Measurements from ENCODE around the gene INS. TPM values are rescaled to one million over a fixed set of nuclear protein-coding genes. Genes with fewer than 3 reads are reported as not detected.
A peak's percentile ranks its signal among the peaks of the same experiment; 100 is the strongest.

INS gene
- total and polyA plus RNA-seq, 9 donors: not detected

GRCh38 chr11:2137202-2138067 lies 23.6 kb downstream of the INS start:
- DNase-seq: peak; percentile 95
- peak overlapping the region; percentile 79 for H3K27ac ChIP-seq (ENCODE audit: low read length)
- WGBS (ENCODE audit: insufficient coverage): 0% methylated on average over 30 of the region's 50 CpGs
- H3K27me3 ChIP-seq (ENCODE audit: control insufficient read depth, insufficient read depth, low read length): peaks cover 76% of the 10 kb centered on the region
- H3K9me3 ChIP-seq (replicated peaks; ENCODE audit: control insufficient read depth, low read depth, low read length): no peaks in the 10 kb centered on the region
- H3K36me3 ChIP-seq (ENCODE audit: control insufficient read depth, insufficient read depth, low read length): peaks cover 49% of the 10 kb centered on the region
- H3K4me3 ChIP-seq (ENCODE audit: low read length): peak overlapping the region; percentile 60
- peaks cover 40% of the 10 kb centered on the region for H3K4me1 ChIP-seq (ENCODE audit: control insufficient read depth, insufficient read depth, low read length)

GRCh38 chr11:2136952-2137201 lies 24.1 kb downstream of the INS start:
- peaks cover 54% of the 10 kb centered on the region for H3K36me3 ChIP-seq (ENCODE audit: control insufficient read depth, insufficient read depth, low read length)
- H3K4me3 ChIP-seq (ENCODE audit: low read length): peak overlapping the region; percentile 60
- WGBS (ENCODE audit: insufficient coverage): 0% methylated on average over 2 of the region's 8 CpGs
- no peaks in the 10 kb centered on the region for H3K9me3 ChIP-seq (replicated peaks; ENCODE audit: control insufficient read depth, low read depth, low read length)
- peak overlapping the region; percentile 63 for H3K27ac ChIP-seq (ENCODE audit: low read length)
- H3K27me3 ChIP-seq (ENCODE audit: control insufficient read depth, insufficient read depth, low read length): peaks cover 70% of the 10 kb centered on the region
- H3K4me1 ChIP-seq (ENCODE audit: control insufficient read depth, insufficient read depth, low read length): peaks cover 43% of the 10 kb centered on the region
- DNase-seq: no peak

DNA sequence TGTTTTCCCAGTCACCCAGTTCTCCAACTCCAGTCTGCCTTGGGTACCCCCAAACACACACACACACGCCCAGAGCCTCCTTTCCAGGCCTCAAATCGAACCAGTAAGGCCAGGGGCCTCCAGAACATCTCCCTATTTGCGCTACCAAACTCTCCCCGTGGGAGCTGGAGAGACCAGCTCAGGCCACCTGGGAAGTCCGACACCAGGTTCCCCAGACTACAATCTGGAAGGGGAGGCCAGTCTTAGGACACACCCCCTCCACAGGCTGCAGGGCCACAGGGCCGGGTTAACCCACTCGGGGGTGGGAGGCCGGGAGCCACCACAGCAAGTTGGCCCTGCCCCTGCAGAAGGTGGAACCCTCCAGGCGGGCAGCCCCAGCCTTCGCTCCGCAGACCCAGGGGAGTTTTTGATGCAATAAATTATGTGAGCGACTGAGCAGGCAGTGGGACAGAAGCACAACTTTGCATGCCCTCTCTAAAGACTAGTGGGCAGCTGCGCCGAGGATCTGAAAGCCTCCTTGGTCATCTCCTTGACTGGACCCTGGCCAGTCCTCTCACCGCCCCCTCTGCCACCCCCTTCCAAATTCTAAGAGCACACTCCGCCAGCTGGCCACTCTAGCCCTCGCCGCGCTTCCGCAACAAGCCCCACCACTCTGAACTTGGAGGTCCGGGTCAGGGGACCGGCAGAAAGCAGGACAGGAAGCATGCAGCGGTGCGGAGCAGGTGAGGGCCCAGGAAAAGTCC lies 24.6 kb downstream of the INS start:
- Histone ChIP-seq H3K4me3 (ENCODE audit: low read length) (peak overlapping the region; percentile 60), H3K4me1 (ENCODE audit: control insufficient read depth, insufficient read depth, low read length) (peaks cover 43% of the 10 kb centered on the region), H3K9me3 (replicated peaks; ENCODE audit: control insufficient read depth, low read depth, low read length) (no peaks in the 10 kb centered on the region), H3K27ac (ENCODE audit: low read length) (peak overlapping the region; percentile 63), H3K27me3 (ENCODE audit: control insufficient read depth, insufficient read depth, low read length) (peaks cover 66% of the 10 kb centered on the region), H3K36me3 (ENCODE audit: control insufficient read depth, insufficient read depth, low read length) (peaks cover 59% of the 10 kb centered on the region)
- WGBS (ENCODE audit: insufficient coverage): 24% methylated on average over 16 of the region's 24 CpGs
- DNase-seq: no peak

DNA sequence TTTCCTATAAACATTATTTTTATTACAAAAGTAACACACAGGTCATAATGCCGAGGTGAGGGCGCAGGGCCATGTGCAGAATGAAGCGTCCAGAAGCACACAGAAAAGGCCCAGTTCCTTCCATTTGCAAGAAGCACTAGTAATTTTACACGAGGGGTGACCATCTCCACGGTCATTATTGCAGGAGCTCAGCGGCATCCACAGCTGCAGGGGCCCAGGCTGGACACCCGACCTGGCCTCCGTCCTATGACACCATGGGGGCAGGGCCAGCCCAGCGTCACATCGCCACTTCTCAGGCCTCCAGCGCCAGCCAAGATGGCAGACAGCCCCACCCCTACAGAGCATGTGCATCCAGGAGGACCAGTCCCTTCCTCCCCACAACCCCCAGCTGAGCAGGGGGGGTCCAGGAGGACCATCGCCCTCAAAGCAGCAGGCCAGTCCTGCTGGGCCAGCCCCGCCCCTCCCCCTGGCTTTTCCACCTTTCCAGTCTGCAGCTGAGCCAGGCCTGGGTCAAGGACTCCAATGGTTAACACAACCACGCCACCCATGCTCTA lies 25.3 kb downstream of the INS start:
- Histone ChIP-seq H3K27ac (ENCODE audit: low read length) (peak overlapping the region; percentile 63), H3K4me3 (ENCODE audit: low read length) (peak overlapping the region; percentile 60), H3K9me3 (replicated peaks; ENCODE audit: control insufficient read depth, low read depth, low read length) (no peaks in the 10 kb centered on the region), H3K4me1 (ENCODE audit: control insufficient read depth, insufficient read depth, low read length) (peaks cover 41% of the 10 kb centered on the region), H3K36me3 (ENCODE audit: control insufficient read depth, insufficient read depth, low read length) (peaks cover 65% of the 10 kb centered on the region), H3K27me3 (ENCODE audit: control insufficient read depth, insufficient read depth, low read length) (peaks cover 59% of the 10 kb centered on the region)
- WGBS (ENCODE audit: insufficient coverage): 38% methylated on average over 14 of the region's 14 CpGs
- DNase-seq: peak; percentile 69

- H3K27ac ChIP-seq (ENCODE audit: low read length): peak overlapping the region; percentile 56
- peaks cover 54% of the 10 kb centered on the region for H3K27me3 ChIP-seq (ENCODE audit: control insufficient read depth, insufficient read depth, low read length)
- H3K9me3 ChIP-seq (replicated peaks; ENCODE audit: control insufficient read depth, low read depth, low read length): no peaks in the 10 kb centered on the region
- peak; percentile 10 for DNase-seq
- peak overlapping the region; percentile 60 for H3K4me3 ChIP-seq (ENCODE audit: low read length)
- WGBS (ENCODE audit: insufficient coverage): 58% methylated on average over 21 of the region's 26 CpGs
- peaks cover 44% of the 10 kb centered on the region for H3K4me1 ChIP-seq (ENCODE audit: control insufficient read depth, insufficient read depth, low read length)
- H3K36me3 ChIP-seq (ENCODE audit: control insufficient read depth, insufficient read depth, low read length): peaks cover 70% of the 10 kb centered on the region
These were observed 25.9 kb downstream of the INS start for GRCh38 chr11:2135018-2135569.

DNA sequence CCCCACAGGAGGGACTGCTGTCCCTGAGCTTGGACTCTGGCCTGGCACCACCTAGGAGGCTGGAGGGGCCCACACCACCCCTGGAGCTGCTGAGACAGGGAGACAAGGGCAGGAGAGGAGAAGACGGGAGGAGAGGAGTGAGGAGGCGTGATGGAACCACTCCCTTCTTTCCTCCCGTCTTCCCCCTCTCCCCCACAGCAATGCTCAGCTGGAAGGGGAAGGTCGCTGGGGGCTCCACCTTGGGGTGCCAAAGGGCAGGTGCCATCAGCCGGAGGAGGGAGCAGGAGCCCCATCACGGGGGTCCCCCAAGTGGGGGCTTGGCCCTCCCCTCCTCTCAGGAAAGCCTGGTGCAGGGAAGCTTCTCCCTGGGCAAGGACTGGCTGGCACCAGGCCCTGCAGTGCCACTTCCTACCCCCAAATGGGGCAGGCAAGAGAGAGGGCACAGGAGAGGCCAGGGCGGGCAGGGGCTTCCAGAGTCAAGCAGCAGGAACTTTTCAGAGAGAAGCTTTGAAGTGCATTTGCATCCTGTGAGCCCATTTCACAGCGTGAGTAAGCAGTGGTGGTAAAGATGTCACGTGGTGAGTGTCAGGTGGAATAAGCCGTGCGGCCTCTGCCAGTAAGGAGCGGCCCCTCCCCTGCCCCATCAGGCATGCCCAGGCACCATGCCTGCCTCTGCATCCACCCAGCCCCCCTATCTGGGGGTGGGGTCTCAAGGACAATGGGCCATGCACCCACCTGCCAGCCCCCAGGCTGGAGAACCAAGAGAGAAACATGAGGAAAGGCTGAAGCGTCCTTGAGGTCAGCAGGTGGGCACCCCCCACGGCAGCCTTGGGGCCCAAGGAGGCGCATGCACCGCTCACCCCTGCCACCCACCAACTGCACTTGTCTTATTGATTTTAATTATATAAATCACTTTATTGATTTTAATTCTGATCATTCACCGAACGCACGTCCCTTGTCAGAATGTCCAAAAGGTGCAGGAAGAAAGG lies 26.7 kb downstream of the INS start:
- Histone ChIP-seq H3K36me3 (ENCODE audit: control insufficient read depth, insufficient read depth, low read length) (peaks cover 74% of the 10 kb centered on the region), H3K27ac (ENCODE audit: low read length) (peak overlapping the region; percentile 69), H3K9me3 (replicated peaks; ENCODE audit: control insufficient read depth, low read depth, low read length) (no peaks in the 10 kb centered on the region), H3K4me3 (ENCODE audit: low read length) (peak overlapping the region; percentile 60), H3K4me1 (ENCODE audit: control insufficient read depth, insufficient read depth, low read length) (peaks cover 42% of the 10 kb centered on the region), H3K27me3 (ENCODE audit: control insufficient read depth, insufficient read depth, low read length) (peaks cover 48% of the 10 kb centered on the region)
- peak; percentile 23 for DNase-seq
- WGBS (ENCODE audit: insufficient coverage): 62% methylated on average over 4 of the region's 19 CpGs

DNA sequence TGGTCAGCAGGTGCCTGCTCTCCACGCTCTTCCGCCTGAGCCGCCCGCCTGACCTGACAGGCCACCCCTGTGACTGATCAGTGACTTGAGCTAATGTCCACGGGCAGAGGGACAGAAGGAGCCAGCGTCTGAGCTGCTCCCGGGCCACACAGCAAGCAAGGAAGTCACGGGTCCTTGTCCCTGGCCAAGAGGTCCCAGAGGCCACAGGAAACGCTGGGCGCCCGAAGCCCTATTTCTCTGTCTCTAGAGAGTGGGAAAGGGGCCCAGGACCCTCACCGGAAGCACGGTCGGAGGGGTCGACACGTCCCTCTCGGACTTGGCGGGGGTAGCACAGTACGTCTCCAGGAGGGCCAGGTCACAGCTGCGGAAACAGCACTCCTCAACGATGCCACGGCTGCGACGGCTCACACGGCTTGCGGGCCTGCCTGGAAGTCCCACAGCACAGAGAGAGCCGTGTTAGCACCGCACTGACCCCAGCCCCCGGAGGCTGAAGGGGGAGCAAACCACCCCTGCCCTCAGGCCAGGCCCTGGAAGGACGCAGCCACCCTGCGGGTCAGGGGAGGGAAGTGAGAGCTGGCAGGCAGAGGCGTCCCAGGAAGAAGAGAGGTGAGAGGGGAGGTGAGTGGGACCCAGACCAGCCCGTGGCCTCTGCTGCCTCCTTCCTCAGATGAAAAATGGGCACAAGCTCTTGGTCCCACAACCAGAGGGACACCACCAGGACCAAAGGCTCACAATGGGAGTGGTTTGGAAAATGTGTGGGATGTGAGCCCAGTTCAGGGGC lies 27.6 kb downstream of the INS start:
- peak overlapping the region; percentile 69 for H3K27ac ChIP-seq (ENCODE audit: low read length)
- peaks cover 42% of the 10 kb centered on the region for H3K4me1 ChIP-seq (ENCODE audit: control insufficient read depth, insufficient read depth, low read length)
- peak overlapping the region; percentile 60 for H3K4me3 ChIP-seq (ENCODE audit: low read length)
- H3K9me3 ChIP-seq (replicated peaks; ENCODE audit: control insufficient read depth, low read depth, low read length): no peaks in the 10 kb centered on the region
- 22% methylated on average over 30 of the region's 33 CpGs for WGBS (ENCODE audit: insufficient coverage)
- H3K36me3 ChIP-seq (ENCODE audit: control insufficient read depth, insufficient read depth, low read length): peaks cover 74% of the 10 kb centered on the region
- H3K27me3 ChIP-seq (ENCODE audit: control insufficient read depth, insufficient read depth, low read length): peaks cover 47% of the 10 kb centered on the region
- DNase-seq: peak; percentile 19

DNA sequence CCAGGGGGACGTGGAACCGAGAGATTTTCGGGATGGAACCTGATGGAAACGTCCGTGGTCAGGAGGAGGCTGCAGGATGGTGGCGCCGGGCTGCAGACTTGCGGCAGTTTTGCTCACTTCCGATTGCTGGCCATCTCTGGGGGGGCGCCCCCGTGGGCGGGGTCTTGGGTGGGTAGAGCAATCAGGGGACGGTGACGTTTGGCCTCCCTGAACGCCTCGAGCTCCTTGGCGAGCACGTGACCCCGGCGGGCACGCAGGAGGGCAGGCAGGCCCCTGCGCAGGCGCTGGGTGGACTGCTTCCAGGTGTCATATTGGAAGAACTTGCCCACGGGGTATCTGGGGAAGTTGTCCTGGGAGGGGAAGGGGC lies 28.2 kb downstream of the INS start:
- peak overlapping the region; percentile 69 for H3K27ac ChIP-seq (ENCODE audit: low read length)
- H3K36me3 ChIP-seq (ENCODE audit: control insufficient read depth, insufficient read depth, low read length): peaks cover 74% of the 10 kb centered on the region
- peak overlapping the region; percentile 60 for H3K4me3 ChIP-seq (ENCODE audit: low read length)
- 25% methylated on average over 16 of the region's 24 CpGs for WGBS (ENCODE audit: insufficient coverage)
- H3K27me3 ChIP-seq (ENCODE audit: control insufficient read depth, insufficient read depth, low read length): peaks cover 43% of the 10 kb centered on the region
- H3K4me1 ChIP-seq (ENCODE audit: control insufficient read depth, insufficient read depth, low read length): peaks cover 42% of the 10 kb centered on the region
- H3K9me3 ChIP-seq (replicated peaks; ENCODE audit: control insufficient read depth, low read depth, low read length): no peaks in the 10 kb centered on the region
- DNase-seq: peak; percentile 29

DNA sequence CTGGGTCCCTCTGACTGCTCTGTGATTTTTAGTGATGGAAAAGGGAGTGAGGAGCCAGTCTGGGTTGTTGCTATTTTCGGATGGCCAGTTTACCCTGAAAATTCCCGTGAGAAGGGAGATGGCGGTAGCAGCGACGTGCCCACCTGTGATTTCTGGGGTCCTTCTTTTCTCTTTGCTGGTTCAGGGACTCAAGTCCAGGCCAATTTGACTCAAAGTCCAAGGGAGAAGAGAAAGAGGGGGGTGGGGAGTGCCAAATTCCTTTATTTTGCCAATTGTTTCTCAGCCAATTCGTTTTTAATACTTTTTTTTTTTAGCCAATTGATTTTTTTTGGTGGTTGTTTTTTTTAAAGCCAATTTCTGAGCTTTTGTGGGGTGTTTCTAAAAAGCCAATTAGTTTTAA lies 28.8 kb downstream of the INS start:
- peak; percentile 35 for DNase-seq
- 39% methylated on average over 5 of the region's 6 CpGs for WGBS (ENCODE audit: insufficient coverage)
- Histone ChIP-seq H3K36me3 (ENCODE audit: control insufficient read depth, insufficient read depth, low read length) (peaks cover 71% of the 10 kb centered on the region), H3K4me3 (ENCODE audit: low read length) (no peak overlapping the region), H3K27me3 (ENCODE audit: control insufficient read depth, insufficient read depth, low read length) (peaks cover 37% of the 10 kb centered on the region), H3K27ac (ENCODE audit: low read length) (peak overlapping the region; percentile 52), H3K4me1 (ENCODE audit: control insufficient read depth, insufficient read depth, low read length) (peaks cover 37% of the 10 kb centered on the region), H3K9me3 (replicated peaks; ENCODE audit: control insufficient read depth, low read depth, low read length) (no peaks in the 10 kb centered on the region)

Measured in muscle of leg (tissue), 11 donors.